HUDEP-2 (cell line): Measurements from ENCODE around the gene TTLL11.

Source experiments
- DNase-seq, 76 experiments: peaks; one replicate each; lab custom pipeline; 2025; ENCODE audit not compliant: unreplicated experiment in 76 of 76; lab: John Stamatoyannopoulos, UW

TTLL11 gene

DNA sequence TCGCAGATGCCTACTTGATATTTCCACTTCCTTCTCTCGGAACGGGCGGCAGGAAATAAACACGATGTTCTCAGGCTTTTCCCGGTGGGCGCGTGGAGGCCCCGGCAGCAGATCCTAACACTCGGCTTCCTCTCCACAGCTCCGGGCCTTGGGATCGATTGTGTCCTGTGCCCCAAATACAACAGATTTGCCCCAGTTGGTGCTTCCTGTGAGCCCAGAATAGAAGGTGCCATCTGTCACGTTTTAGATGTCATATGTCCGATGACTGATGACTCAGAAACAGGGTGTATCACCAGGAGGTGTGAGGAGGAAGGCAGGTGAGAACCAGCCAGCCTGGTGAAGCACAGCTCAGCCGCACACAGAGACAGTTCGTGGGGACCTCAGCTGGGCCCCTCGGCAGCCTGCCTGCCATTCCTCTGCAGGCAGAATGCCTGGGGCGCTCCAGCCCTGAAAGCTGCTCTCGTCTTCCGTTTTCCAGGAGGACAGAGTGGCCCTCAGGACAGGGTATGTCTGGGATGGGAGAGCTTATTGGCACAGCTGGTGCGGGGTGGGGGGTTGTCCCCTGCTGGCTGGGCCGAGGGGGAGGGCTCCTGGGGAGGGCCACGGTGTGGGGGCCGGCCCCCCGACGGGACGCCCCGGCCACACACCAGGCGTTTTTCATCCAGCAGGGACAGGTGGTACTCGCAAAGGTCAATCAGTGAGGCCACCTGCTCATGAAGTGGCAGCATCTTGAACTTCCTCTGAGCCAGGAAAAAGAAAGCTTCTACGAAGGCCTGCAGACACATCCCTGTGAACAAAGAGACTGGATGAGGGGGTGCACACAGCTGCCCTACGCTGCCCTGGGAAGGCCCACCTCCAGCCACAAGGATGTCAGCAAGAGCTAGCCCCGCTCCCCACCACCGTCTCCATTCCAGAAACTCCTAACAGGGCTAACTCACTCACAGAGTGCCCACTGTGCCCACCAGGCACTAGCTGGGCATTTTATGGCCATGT, 270.7 kb downstream of the TTLL11 start:
- no peak for DNase-seq

DNA sequence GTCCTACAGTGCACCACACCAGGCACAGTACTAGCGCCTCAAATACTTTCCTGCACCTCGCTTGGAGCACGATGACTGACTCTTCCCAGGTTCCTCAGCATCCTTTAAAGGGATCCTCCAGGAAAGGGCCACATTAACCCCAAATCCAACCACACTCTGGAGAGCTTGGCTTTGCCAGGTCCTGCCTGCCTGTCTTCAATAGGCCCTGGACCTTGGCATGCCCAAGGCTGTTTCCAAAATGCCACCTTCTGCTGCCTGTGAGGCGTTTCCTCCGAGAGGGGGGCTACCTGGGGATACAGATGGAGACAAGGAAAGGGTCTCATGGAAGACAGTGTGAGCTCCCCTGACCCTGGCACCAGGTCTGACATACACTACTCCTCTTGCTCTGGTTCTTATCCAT, 271.8 kb downstream of the TTLL11 start:
- DNase-seq = peak in 1 of 76 experiments; percentile 13

DNA sequence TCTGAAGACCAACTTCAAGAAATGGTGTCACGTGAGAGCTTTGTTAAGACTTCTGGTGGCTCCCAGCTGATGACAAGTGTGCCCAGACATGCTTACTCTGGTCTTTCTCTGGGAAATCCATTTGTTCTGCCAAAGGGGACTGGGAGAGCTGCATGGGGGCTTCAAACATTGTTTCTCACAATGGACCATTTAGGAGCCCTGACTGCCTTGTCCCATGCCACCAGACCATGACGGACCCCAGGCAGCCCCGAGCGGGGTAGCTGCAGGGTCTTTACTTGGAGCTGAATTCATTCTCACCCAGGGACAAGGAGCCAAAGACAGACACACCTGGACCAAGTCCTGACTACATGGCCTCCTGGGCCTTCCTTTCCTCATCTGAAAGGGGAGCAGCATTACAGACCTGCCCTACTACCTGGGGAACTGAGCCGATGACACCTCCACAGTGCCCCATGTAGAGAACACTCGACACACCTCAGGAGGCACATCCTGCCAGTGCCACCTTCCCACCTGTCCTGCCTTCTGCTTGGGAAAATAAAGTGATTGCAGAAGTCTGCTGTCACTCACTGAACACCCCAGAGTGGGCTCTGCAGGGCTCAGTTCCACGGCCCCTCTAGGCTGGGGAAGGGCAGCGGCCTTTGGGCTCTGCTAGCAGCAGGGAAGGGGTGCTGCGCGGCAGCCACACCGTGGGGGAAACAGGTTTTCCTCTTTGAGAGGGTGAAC, 272.7 kb downstream of the TTLL11 start:
- DNase-seq = no peak

DNA sequence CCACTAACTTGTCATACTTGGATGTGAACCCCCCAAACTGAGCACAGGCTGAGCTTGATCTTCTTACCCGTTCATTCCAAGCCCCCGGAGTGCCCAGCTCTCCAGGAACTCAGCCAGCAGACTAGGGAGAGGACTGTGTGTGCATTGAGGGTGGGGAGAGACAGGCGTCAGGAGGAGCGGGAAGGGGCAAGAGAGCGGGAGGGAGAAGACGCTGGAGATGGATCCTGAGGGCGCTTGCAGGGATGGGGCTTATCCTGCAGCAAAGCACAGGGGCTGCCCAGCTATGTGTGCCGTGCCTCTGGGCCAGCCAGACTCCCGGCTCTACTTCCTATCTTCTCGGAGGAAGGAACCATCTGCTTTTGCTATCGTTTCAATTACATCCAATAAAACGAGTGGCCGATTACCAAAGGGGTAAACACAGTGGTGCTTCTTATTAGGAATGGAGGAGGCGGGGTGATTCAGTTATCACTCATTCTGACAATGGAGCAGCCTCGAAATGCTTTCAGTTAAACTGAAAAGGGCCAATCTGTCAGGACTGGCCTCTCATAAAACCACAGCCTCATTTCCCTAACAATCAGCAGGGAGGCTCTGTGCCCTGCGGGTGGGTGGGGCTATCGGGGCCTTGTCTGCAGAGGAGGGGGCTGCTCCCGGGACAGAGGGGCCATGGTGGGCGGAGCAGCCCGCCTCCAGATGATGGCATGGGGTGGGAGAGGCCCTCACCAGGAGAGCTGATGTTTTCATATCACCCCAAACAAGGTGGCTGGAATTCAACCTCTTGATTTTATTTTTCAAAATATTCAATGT, 273.5 kb downstream of the TTLL11 start:
- peak in 52 of 76 experiments; percentile 7 to 76 (median 34) for DNase-seq

DNA sequence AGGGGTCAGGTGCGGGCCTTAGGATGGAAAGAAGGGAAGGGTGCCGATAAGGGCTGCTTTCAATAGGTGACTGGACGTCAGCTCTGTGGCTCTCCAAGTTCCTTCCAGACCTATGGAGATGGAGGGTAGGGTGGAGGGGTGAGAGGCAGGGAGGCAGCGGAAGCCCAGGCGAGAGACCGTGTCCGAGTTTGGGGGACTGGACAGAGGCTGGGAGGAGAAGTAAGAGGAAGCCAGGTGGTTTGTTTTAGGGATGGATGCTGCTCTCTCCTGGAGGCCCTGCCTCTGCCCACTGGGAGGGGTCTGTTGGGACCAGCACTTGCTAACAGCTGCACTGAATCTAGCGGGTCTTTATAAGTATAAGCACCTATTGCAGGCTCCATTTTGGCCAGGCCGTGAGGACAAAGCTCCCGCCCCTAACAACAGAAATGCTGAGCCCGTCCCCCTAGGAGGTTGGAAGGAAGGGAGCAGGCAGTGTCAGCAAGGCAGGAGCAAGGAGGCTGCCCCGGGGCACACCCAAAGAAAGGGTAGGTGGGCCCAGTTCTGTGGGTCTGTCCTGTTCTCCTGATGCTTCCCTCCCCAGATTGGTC, 274.2 kb downstream of the TTLL11 start:
- DNase-seq = no peak

DNA sequence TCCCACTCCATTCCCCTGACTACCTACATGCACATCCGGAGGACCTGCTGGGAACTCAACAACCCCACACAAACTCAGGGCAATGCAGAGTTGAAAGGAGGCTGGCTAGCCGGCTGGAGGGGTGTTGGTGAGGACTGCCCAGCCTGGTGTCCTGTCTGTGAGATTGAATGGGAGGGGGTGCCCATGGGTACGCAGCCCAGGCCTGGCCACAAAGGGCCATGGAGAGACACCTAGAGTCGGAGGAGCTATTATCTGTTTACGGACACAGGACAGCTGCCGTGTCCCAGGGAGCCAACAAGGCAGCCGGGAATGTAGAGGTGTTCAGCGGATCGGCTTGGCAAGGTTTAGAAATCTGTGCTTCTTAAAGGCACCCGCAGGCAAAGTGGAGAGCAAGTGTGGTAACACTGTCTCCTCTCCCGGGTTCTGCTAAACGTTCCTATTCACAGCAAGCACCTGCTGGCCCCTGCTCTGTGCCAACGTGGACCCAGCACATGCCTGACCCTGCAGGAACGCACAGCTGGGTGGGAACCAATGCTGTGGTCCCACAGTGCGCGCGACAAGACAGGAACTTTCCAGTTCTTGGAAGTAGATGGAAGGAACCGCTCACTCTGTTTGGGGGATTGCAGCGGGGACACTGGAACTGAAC, 275.0 kb downstream of the TTLL11 start:
- no peak for DNase-seq

DNA sequence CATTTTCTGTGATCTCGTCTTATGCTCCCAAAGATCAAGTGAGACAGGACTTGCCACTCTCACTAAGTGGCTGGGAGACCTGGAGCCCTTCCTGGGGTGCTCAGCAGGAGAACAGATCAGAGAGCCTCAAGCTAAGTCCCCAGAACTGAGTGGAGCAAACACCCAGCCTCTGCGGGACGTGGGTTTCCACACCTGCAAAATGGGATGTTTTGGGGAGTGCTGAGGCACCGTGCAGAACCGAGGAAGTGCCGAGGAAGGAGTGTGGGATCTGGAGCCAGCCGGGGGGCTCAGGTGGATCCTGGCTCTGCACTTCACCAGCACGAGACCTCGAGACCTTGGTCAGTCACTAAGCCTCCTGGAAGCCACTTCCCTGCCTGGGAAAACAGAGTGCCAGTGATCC, 275.6 kb downstream of the TTLL11 start:
- DNase-seq = no peak

DNA sequence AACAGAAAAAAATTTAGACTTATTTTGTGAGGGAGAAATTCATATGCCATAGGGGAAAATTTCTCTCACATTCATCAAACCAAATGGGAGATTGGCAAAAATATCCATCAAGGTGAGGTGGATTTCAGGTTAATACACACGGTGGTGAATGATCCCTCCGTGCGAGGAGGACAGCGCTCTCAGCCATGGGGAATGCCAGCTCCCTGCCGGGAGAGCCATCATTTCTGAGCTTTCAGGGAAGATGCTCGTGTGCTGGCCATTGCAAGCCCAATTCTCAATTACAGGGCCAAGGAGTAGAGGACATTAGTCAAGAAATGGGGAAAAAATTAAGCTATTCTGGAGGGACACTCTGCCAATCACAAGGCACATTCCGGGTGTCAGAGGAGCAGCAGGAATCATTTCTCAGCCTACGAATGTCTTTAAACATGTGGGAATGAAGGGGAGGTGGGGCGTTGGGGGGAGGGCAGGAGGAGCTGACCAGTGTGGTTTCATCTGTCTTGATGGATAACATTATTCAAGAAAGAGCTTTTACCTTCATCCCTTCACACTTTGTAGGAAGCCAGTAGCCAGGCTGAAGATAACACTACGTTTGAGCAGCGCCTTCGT, 276.2 kb downstream of the TTLL11 start:
- DNase-seq = no peak

DNA sequence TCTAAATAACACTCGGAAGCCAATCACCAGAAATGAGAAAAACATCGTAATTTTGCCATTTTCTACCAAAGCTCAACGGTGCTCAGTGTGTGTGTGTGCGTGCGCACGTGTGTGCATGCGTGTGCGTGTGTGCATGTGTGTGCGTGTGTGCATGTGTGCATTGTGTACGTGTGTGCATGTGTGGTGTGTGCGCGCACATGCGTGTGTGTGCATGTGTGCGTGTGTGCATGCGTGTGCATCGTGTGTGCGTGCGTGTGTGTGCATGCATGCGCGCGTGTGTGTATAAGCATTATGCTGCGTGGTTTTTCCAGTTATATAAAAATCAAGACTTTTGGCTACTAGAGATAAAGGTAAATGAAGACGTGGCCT, 276.7 kb downstream of the TTLL11 start:
- no peak for DNase-seq

DNA sequence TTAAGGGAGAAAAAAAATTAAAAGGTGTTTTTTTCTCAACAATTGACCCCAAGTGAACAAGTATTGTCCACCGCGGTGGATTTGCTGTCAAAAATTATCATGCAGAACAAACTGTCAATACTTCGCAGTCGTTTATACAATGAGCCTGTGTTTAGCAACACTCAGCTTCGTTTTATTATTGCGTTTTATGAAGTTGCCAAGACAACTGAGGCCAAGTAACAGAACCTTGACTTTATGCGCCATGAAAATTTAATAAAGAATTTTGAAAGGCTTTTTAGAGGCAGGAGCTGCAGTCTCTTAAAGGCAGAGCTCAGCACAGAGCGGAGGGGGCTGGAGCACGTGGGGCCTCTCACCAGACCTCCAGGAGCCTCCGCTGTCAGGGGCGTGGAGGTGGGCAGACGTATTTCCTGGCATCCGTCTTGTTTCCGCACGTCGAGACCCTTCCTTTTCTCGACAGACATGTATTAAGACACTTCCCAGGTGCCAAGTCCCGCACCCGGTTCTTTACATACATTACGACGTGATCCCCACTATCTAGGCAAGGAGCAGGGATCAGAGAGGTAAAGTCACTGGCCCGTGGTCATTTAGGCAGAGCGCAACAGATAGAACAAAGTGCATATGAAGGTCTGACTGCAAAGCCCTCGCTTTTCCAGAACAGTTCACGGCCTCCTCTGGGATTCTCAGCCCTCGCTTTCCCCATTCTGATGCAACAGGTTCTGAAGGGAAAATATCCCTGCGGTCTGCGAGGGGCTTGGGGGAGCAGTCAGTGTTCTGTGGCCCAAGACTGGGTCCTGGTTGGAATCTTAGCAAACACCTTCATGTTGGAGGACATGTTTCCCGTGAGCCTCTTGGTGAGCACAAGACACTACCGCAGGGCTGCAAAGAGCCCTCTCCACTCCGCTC, 277.3 kb downstream of the TTLL11 start:
- DNase-seq = no peak

DNA sequence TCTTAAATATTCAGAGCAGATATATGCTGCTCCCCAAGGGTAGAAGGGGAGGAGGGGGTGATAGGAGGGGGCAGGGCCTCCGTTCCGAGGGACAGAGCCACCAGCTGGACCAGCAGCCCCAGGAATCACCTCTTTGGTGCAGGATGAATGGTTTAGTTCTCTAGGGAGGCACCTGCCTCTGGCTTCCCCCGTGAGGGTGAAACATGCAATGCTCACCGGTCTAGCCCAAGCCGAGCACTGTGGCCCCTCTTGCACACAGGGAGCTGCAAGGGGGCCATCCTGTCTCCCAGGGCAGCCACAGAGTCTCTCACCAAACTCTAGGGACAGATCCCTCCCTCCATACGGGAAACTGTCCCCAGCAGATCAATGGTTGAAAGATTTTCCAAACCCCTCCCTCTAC, 278.0 kb downstream of the TTLL11 start:
- DNase-seq = no peak

DNA sequence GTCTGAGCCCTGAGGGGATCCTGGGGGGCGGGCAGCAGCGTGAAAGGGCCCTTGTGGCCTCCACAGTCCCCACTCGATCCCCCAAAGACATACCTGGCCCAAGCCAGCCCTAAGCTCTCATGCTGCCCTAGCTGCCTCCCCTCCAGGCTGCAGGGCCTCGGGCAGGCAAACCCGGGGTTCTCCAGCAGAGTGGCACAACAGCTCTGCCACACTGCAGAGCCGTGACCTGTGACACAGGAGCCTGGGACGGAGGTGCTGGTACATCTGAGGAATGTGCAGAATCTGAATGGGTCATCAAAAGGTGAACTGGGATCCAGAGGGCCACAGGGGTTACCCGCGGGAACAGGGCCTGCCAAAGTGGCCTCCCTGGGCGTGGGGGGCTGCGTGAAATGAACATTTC, 278.5 kb downstream of the TTLL11 start:
- no peak for DNase-seq

DNA sequence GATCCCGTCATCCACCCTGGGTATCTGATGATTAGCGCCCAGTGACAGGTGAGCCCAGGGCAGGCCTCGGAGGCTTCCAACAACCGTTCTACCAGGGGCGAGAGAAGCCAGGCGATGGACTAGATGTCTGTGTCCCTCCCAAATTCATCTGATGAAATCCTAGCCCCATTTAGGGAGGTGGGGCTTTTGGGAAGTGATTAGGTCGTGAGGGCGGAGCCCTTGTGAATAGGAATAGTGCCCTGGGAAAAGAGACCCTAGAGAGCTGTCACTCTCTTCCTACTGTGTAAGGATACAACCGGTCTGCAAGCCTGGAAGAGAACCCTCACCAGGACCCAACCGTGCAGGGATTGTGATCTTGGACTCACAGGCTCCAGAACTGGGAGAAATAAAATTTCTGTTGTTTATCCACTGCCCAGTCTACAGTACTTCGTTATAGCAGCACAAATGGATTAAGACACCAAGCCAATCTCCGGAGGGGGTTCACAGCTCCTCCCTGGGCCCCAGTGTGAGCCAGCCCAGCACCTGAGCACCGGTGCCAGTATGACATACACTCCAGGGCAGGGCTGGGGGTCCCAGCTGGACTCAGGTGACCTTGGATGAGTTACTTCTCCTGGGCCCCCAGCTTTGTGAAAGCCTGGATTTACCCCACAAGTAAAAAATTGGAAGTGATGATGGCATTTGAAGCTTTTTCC, 279.4 kb downstream of the TTLL11 start:
- DNase-seq = no peak

DNA sequence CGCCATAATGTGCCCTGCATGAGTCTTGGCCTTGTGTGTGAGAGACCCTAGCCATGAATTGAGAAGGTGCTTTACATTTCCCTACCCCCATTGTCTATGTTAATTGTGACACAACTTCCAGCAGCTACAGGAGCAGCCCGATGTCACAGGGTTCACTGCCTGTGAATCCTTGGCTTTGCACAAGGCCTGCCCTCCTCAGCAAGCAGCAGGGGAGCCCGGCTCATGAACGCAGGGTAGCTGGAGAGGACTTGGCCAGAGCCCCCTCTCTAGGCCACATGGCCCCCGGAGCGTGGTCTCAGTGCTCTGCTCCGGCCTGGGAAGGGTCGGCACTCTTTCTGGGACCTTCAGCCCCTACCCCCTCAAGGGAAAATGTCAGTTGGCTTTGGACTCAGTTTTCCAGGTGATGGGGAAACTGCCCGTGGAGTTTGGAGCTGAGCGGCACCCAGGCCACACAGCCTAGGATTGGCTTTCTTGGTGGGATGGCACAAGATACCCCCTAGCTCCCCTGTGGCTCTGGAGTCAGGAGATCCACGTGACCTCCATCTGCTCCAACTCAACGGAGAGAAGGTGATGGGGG, 280.9 kb downstream of the TTLL11 start:
- no peak for DNase-seq

DNA sequence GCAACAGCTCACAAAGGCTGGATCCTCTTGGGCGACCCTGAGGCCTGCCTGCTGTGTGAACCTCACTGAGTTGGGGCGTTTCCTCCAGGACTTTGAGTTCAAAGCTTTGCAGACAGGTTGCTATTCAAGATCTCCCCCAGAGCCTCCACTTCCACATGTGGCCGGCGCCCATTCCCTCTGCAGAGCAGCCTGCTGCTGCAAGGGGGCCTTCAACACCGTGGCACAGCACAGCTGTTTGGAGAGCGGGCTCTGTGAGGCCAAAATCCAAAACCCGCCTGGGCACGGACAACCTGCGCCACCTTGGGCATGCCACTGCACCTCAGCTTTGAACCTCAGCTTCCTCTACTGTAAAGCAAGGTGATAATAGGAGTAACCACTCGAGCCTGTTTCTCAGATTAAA, 281.4 kb downstream of the TTLL11 start:
- no peak for DNase-seq

DNA sequence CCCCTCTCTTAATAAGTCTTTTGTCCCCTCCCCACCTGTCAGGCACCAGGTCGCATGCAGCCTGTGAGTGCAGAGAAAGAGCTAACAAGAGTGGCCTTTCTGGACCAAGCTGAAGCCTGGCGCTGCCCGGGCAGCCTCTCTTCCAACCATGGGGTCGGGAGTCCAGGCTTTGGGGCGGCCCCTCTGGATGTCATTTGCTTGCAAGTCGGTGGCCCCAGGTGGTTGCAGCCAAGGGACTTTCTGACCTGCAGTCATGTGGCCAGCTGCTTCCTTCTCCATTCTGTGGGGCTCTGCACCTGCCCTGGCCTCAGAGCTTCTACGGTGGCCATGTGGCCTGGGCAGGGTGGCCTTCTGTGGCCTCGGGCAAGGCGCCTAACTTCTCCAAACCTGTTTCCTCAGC, 282.0 kb downstream of the TTLL11 start:
- DNase-seq = no peak

DNA sequence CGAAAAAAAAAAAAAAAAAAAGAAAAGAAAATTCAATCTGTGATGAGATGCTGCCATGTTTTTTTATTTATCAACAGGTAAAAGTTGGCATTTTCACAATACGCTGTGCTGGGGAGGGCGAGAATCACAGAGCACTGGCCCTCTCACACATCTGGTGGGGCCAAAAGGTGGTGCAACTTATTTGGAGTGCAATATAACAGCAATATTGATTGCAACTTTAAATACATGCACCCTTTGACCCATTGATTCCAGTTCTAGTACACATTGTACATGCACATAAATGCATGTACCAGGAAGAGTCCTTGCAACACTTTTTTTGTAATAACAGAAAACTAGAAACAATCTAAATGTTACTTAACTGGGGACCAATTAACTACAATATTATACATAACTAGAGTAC, 282.6 kb downstream of the TTLL11 start:
- no peak for DNase-seq
